Breast epithelium (tissue), 4 donors: ENCODE measurements around the gene ME3. TPM values are rescaled to one million over a fixed set of nuclear protein-coding genes. Genes with fewer than 3 reads are reported as not detected.

Experiments
- DNase-seq, 2 donors: peaks; one replicate each; pipeline ENCODE4 v3.0.0-alpha.2; 2019; ENCODE audit warnings: low spot score in 2 of 2
- H3K27ac ChIP-seq, 2 donors: fragments of 200-600 bp; sonication (generic) in 1 of 2; one replicate each; pipeline ENCODE4 v1.5.1; 2016 to 2019; ENCODE audit warnings: mild to moderate bottlenecking in 1 of 2
- H3K27me3 ChIP-seq, 2 donors: fragments of 200-600 bp; sonication (generic) in 1 of 2; one replicate each; pipeline versions ENCODE4 v1.5.1 to v1.6.0; 2017 to 2019; ENCODE audit warnings: control low read depth in 1 of 2, mild to moderate bottlenecking in 1 of 2
- H3K36me3 ChIP-seq: fragments of 200-600 bp; one replicate; pipeline ENCODE4 v1.5.1; 2019
- H3K4me1 ChIP-seq, 2 donors: fragments of 200-600 bp; sonication (generic); one replicate each; pipeline ENCODE4 v1.5.1; 2016 to 2019; ENCODE audit warnings: control low read depth in 1 of 2
- H3K4me3 ChIP-seq, 3 donors: fragments of 200-600 bp; sonication (generic); 1 replicate in 2 of 3; 2 replicates in 1 of 3; pipeline ENCODE4 v1.5.1; 2016 to 2019; ENCODE audit warnings: mild to moderate bottlenecking in 3 of 3, moderate library complexity in 2 of 3
- H3K9me3 ChIP-seq, 2 donors: fragments of 200-600 bp; sonication (generic) in 1 of 2; one replicate each; pipeline ENCODE4 v1.5.1; 2016 to 2019; ENCODE audit warnings: control low read depth in 1 of 2
- POLR2A ChIP-seq: fragments of 450-650 bp; IDR thresholded peaks from one replicate; pipeline ENCODE4 v1.6.1; 2016; ENCODE audit warnings: antibody characterized with exemption, mild to moderate bottlenecking, moderate library complexity
- POLR2AphosphoS5 ChIP-seq, 3 donors: sonication (generic); formaldehyde crosslinking; IDR thresholded peaks; one replicate each; pipeline ENCODE4 v1.6.1; 2017; ENCODE audit warnings: antibody characterized with exemption in 3 of 3
- intact Hi-C: fragments of 100-400 bp; cut with DNase I; formaldehyde crosslinking; loops from one replicate; pipeline ENCODE4 v1.15.1; 2023; ENCODE audit warnings: low total_unique reads
- total RNA-seq, 3 donors: library from RNA; depleted of rRNA; stranded (reverse); fragments of >200 nt; gene quantifications; one replicate each; pipeline ENCODE4 v1.1.0, GENCODE V29; 2016
- TF ChIP-seq, protein P1 (sequence below), 3 donors: fragments of 450-650 bp; IDR thresholded peaks; one replicate each; pipeline ENCODE4 v1.5.1; 2016 to 2017; ENCODE audit warnings: antibody characterized with exemption in 3 of 3, mild to moderate bottlenecking in 3 of 3, moderate library complexity in 3 of 3

ME3 gene
- total RNA-seq, 3 donors from 2014 or later, result 53.0 to 68.5 (median 56.3) TPM

DNA sequence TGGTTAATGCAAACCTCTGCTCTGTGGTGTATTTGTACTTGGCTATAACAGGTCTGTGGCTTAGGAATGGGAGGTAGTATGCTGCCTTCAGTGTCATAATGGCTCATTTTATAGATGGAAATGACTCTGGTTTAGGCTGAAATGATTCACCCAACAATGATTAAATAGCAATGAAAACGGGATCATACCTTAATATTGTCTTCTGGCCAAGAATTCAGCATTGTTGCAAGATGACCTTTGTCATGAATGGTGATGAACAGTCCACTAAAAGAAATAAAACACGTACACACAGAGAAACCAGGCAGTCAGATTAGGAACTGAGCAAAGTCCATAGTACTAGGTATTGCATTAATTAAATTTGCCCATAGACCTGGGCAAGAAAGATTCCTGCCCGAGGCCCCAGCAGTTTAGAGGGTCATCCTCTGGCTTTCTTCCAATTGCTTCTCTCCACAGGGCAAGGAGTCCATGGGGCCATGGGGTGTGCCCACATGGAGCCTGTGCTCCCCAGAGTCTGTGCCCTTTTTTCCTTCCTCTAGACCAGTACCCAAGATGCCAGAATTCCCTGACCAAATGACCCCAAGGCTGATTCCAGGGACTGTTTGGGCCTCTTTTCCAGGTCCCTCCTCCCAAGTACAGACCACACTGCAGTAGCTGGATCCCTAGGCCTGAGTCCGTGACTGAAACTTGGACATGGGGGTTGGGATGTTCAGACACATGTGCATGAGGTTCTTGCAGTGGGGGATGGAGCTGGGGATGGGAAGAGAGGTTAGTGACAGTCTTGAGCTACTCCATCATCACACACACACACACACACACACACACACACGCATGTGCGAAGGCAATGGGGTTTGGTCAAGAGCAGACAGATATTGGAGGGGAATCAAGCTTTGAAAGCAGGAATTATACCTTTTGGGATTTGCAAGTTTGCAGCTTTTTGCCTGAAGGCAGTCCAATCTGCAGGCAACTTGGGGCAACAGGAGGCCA, 163.5 kb downstream of the ME3 start:
- H3K27ac ChIP-seq, result no peak overlapping the region
- no peak for DNase-seq
- H3K9me3 ChIP-seq, result no peaks in the 10 kb centered on the region
- no peaks in the 10 kb centered on the region for H3K4me1 ChIP-seq
- no peaks in the 10 kb centered on the region for H3K27me3 ChIP-seq
- intact Hi-C loops, result no loop called here
- H3K36me3 ChIP-seq, result no peaks in the 10 kb centered on the region
- H3K4me3 ChIP-seq, result no peak overlapping the region
- TF ChIP-seq, protein P1, sequence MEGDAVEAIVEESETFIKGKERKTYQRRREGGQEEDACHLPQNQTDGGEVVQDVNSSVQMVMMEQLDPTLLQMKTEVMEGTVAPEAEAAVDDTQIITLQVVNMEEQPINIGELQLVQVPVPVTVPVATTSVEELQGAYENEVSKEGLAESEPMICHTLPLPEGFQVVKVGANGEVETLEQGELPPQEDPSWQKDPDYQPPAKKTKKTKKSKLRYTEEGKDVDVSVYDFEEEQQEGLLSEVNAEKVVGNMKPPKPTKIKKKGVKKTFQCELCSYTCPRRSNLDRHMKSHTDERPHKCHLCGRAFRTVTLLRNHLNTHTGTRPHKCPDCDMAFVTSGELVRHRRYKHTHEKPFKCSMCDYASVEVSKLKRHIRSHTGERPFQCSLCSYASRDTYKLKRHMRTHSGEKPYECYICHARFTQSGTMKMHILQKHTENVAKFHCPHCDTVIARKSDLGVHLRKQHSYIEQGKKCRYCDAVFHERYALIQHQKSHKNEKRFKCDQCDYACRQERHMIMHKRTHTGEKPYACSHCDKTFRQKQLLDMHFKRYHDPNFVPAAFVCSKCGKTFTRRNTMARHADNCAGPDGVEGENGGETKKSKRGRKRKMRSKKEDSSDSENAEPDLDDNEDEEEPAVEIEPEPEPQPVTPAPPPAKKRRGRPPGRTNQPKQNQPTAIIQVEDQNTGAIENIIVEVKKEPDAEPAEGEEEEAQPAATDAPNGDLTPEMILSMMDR (IDR thresholded peaks at IDR 0.05), result no peak
- TF ChIP-seq POLR2A, result no peak
- no peak for TF ChIP-seq POLR2AphosphoS5 (IDR thresholded peaks at IDR 0.05)

DNA sequence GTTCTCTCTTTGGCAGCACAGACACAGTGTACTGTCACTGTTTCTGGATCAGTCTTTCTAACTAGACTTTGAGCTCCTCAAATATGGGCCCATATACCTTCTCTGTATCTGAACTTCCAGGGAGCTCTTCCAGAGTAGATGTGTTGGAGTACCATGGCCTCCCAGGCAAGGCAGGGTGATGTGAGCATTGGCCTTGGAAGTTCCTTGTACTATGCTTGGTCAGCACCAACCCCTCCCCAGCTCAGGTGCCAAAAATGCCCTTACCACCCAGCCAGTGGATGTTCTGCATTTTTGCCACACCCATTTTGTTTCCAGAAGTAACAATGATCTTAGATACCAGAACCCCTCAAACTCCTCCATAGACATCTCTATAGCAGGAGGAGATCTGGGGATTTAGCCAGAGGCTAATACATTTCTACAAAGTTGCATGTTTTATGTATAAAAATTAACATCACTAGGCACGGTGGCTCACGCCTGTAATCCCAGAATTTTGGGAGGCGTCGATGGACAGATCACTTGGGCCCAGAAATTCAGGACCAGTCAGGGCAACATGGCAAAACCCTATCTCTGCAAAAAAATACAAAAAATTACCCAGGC, 165.1 kb downstream of the ME3 start:
- no peaks in the 10 kb centered on the region for H3K27me3 ChIP-seq
- no peak for DNase-seq
- intact Hi-C loops, result no loop called here
- H3K27ac ChIP-seq, result no peak overlapping the region
- no peak for TF ChIP-seq POLR2A
- TF ChIP-seq, protein P1 (IDR thresholded peaks at IDR 0.05), result no peak
- TF ChIP-seq POLR2AphosphoS5 (IDR thresholded peaks at IDR 0.05), result no peak
- no peaks in the 10 kb centered on the region for H3K9me3 ChIP-seq
- no peaks in the 10 kb centered on the region for H3K4me1 ChIP-seq
- H3K4me3 ChIP-seq, result no peak overlapping the region
- H3K36me3 ChIP-seq, result no peaks in the 10 kb centered on the region

DNA sequence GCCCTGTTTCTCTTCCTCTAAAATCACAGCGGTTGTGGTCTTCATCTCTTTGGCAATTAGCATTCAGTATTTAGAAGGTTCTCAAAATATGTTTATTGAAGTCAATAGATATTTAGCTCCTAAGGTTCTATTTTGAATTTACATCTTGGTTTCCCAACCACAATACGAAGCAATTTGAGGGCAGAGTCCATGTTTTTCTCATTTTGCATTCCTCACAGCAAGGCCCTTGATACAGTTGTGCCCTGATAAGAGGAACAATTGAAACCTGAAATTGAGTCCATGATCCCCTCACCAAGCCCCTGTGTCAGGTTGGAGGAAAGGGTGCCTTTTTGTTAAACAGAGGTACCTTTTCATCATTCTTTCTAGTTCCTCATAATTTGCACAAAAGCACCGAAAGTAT, 166.2 kb downstream of the ME3 start:
- Histone ChIP-seq H3K9me3 (no peaks in the 10 kb centered on the region), H3K36me3 (no peaks in the 10 kb centered on the region), H3K27ac (no peak overlapping the region), H3K27me3 (no peaks in the 10 kb centered on the region), H3K4me3 (no peak overlapping the region), H3K4me1 (no peaks in the 10 kb centered on the region)
- intact Hi-C loops, result no loop called here
- no peak for DNase-seq
- TF ChIP-seq, protein P1 (IDR thresholded peaks at IDR 0.05), result no peak
- TF ChIP-seq POLR2AphosphoS5 (IDR thresholded peaks at IDR 0.05) (no peak), POLR2A (no peak)

DNA sequence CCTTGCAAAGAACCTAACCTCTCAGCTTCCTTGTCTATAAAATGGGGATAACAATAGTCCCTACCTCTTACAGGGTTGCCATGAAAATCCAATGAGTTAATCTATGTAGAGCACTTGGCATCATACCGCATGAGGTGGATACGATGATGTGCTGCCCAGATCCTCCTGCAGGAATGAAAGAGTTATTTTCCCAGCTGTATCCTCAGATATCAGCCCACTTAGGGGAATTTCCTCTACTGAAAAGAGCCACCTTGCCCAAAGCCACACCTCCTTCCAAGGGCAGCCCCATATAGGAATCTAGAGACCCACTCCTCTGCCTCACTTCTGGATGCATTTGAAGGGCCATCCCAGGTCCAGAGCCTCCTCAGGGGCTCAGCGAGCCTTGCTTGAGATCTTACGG, 169.3 kb downstream of the ME3 start:
- Histone ChIP-seq H3K27me3 (no peaks in the 10 kb centered on the region), H3K4me3 (no peak overlapping the region), H3K36me3 (no peaks in the 10 kb centered on the region), H3K27ac (no peak overlapping the region), H3K9me3 (no peaks in the 10 kb centered on the region), H3K4me1 (no peaks in the 10 kb centered on the region)
- no peak for DNase-seq
- intact Hi-C loops, result no loop called here
- TF ChIP-seq, protein P1 (IDR thresholded peaks at IDR 0.05), result no peak
- TF ChIP-seq POLR2AphosphoS5 (IDR thresholded peaks at IDR 0.05) (no peak), POLR2A (no peak)

DNA sequence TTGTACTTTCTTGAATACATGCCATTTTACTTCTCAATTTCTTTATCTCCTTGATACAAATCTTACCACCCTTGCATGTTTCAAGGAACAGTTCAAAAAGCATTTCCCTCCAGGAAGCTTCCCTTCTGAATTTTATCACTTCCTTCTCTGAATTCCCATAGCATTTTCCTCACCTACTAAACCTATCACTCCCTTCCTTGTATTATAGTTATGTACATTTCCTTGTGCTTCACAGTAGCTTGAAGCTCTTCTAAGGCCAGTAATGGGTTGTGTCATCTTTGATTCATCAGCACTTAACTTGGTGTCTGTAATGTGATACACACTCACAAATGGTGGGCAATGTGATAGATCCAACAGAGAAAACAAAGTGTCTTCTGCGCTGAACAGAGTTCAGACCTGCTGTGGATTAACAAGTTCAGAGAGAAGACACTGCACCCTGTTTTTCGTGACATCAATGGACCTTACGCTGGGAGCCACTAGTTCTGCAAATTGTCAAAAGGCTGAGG, 170.2 kb downstream of the ME3 start:
- no peaks in the 10 kb centered on the region for H3K4me1 ChIP-seq

More for the DNA sequence above, 170.2 kb downstream of the ME3 start:
- Histone ChIP-seq H3K4me3 (no peak overlapping the region), H3K9me3 (no peaks in the 10 kb centered on the region), H3K27ac (no peak overlapping the region), H3K27me3 (no peaks in the 10 kb centered on the region), H3K36me3 (no peaks in the 10 kb centered on the region)
- TF ChIP-seq POLR2AphosphoS5 (IDR thresholded peaks at IDR 0.05), result no peak
- TF ChIP-seq POLR2A, result no peak
- TF ChIP-seq, protein P1 (IDR thresholded peaks at IDR 0.05), result no peak
- no peak for DNase-seq
- intact Hi-C loops, result no loop called here
